DMS153 (cell line): ENCODE results near the gene ATP5IF1.

Source experiments
- DNase-seq: peaks from one replicate; lab custom pipeline; 2025; lab: John Stamatoyannopoulos, UW

ATP5IF1 gene

GRCh38 chr1:28236656-28237322, 865 bp downstream of the ATP5IF1 start:
- no peak for DNase-seq

- DNase-seq = no peak
Measured at GRCh38 chr1:28239004-28239403, 3.1 kb downstream of the ATP5IF1 start.

- no peak for DNase-seq
Measured at GRCh38 chr1:28240024-28240423, 4.1 kb downstream of the ATP5IF1 start.

- DNase-seq = no peak
Measured at GRCh38 chr1:28241638-28242241, 5.8 kb downstream of the ATP5IF1 start.

- DNase-seq = no peak
Measured at GRCh38 chr1:28243685-28244311, 7.9 kb downstream of the ATP5IF1 start.

GRCh38 chr1:28244549-28245251, 8.8 kb downstream of the ATP5IF1 start:
- DNase-seq = no peak

GRCh38 chr1:28246427-28246832, 10.5 kb downstream of the ATP5IF1 start:
- DNase-seq = peak; percentile 21

GRCh38 chr1:28247612-28248272, 11.8 kb downstream of the ATP5IF1 start:
- DNase-seq = no peak

- DNase-seq = peak; percentile 57
Measured at GRCh38 chr1:28248273-28249012, 12.5 kb downstream of the ATP5IF1 start.

GRCh38 chr1:28249013-28249865, 13.3 kb downstream of the ATP5IF1 start:
- DNase-seq = peak; percentile 40

- DNase-seq = no peak
Measured at GRCh38 chr1:28249866-28250295, 14.0 kb downstream of the ATP5IF1 start.

- DNase-seq = no peak
Measured at GRCh38 chr1:28256197-28256827, 20.4 kb downstream of the ATP5IF1 start.

GRCh38 chr1:28257736-28258135, 21.8 kb downstream of the ATP5IF1 start:
- no peak for DNase-seq

GRCh38 chr1:28258628-28259251, 22.8 kb downstream of the ATP5IF1 start:
- DNase-seq = no peak

GRCh38 chr1:28259252-28259933, 23.5 kb downstream of the ATP5IF1 start, which contains the start of gene SESN2:
TSS of gene SESN2 (plus strand) at chr1:28259518. CDS start at chr1:28259848, 330 bp downstream.
- DNase-seq = peak; percentile 99

- no peak for DNase-seq
Measured at GRCh38 chr1:28259934-28260802, 24.2 kb downstream of the ATP5IF1 start.

GRCh38 chr1:28260803-28261174, 24.9 kb downstream of the ATP5IF1 start:
- DNase-seq = no peak

GRCh38 chr1:28264897-28265296, 29.0 kb downstream of the ATP5IF1 start:
- no peak for DNase-seq
